ENCODE results near the gene PDE5A.

- TF ChIP-seq CTCF (IDR thresholded peaks at IDR 0.05) (no peak), EZH2 (IDR thresholded peaks at IDR 0.05; ENCODE audit: borderline replicate concordance, insufficient read depth, low read depth, low read length, poor library complexity, severe bottlenecking) (no peak)
These were observed 126.9 kb downstream of the PDE5A start for GRCh38 chr4:119501740-119502139.
